Measurements from ENCODE around the gene ACTN1.

Gene ACTN1

GRCh38 chr14:68906439-68906838 is 72.7 kb downstream of the ACTN1 start:
- no peak for DNase-seq

- no peak for DNase-seq
These were observed 73.8 kb downstream of the ACTN1 start for GRCh38 chr14:68905107-68905895.

GRCh38 chr14:68902357-68902756 is 76.7 kb downstream of the ACTN1 start:
- DNase-seq, result no peak

- no peak for DNase-seq
These were observed 80.0 kb downstream of the ACTN1 start for GRCh38 chr14:68899033-68899603.

GRCh38 chr14:68898248-68899032 is 80.7 kb downstream of the ACTN1 start:
- no peak for DNase-seq

GRCh38 chr14:68897559-68898155 is 81.4 kb downstream of the ACTN1 start:
- no peak for DNase-seq

- no peak for DNase-seq
These were observed 83.0 kb downstream of the ACTN1 start for GRCh38 chr14:68896132-68896531.

- DNase-seq, result no peak
These were observed 84.0 kb downstream of the ACTN1 start for GRCh38 chr14:68894802-68895703.

- DNase-seq, result no peak
These were observed 85.0 kb downstream of the ACTN1 start for GRCh38 chr14:68894123-68894522.

GRCh38 chr14:68893566-68893965 is 85.5 kb downstream of the ACTN1 start:
- DNase-seq, result no peak

GRCh38 chr14:68892961-68893360 is 86.1 kb downstream of the ACTN1 start:
- DNase-seq, result no peak

GRCh38 chr14:68891851-68892660 is 87.0 kb downstream of the ACTN1 start:
- no peak for DNase-seq

GRCh38 chr14:68890173-68890931 is 88.8 kb downstream of the ACTN1 start:
- DNase-seq, result no peak

GRCh38 chr14:68888883-68889282 is 90.2 kb downstream of the ACTN1 start:
- no peak for DNase-seq

GRCh38 chr14:68888025-68888850 is 90.9 kb downstream of the ACTN1 start:
- no peak for DNase-seq

GRCh38 chr14:68886109-68886434 is 93.0 kb downstream of the ACTN1 start:
- no peak for DNase-seq

- DNase-seq, result no peak
These were observed 93.6 kb downstream of the ACTN1 start for GRCh38 chr14:68885226-68886108.

Measured in NCI-H524 treated with DMSO at 0.1 percent for 48 hours (cell line).